ENCODE results near the gene TMEM54. TPM values are rescaled to one million over a fixed set of nuclear protein-coding genes. Genes with fewer than 3 reads are reported as not detected.

TMEM54 gene
- total and polyA plus RNA-seq, 2 donors (not counting 1 experiment from before 2014, with no cell fraction given) = 24.2 to 69.9 TPM

DNA sequence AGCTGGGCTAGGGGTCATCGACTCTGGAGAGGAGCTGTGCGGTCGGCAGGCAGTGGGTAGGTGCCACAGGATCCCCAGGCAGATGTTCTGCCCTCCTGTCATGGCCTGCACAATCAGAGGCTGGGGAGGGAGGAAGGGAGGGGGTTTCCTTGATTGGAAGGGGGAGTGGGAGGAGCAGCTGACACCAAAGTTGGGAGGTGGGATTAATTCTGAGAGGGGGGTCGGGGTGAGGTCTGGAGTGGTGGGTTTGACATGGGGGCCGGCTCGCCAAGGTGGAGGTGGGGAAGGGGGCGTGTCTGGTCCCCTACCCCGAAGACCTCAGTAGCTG lies 15.5 kb downstream of the TMEM54 start:
- H3K4me2 ChIP-seq (ENCODE audit: extremely low read depth, insufficient read depth, low read length) = no peak overlapping the region
- TF ChIP-seq CTCF (conservative IDR thresholded peaks at IDR 0.05 in 1 of 2, IDR thresholded peaks at IDR 0.05 in 1 of 2; ENCODE audit: low read depth in 1 of 2, low read length in 2 of 2) (no peak), EZH2 (IDR thresholded peaks at IDR 0.05; ENCODE audit: low read length, missing control alignments) (no peak)
- H3K4me1 ChIP-seq (ENCODE audit: control insufficient read depth, extremely low read depth, insufficient read depth, low read length) = no peaks in the 10 kb centered on the region
- no peak overlapping the region for H3K27ac ChIP-seq (ENCODE audit: insufficient read depth, low read length)
- no peaks in the 10 kb centered on the region for H3K36me3 ChIP-seq (ENCODE audit: control insufficient read depth, insufficient read depth, low read length)
- no peak overlapping the region for H3K9ac ChIP-seq (ENCODE audit: insufficient read depth, low read length)
- no peak for DNase-seq (ENCODE audit: low read depth in 2 of 2)
- no peaks in the 10 kb centered on the region for H4K20me1 ChIP-seq (ENCODE audit: control insufficient read depth, extremely low read depth, insufficient read depth, low read length)
- H3K9me3 ChIP-seq (ENCODE audit: control insufficient read depth, insufficient read depth, low read depth, low read length) = no peaks in the 10 kb centered on the region
- H2AFZ ChIP-seq (ENCODE audit: low read length) = no peak overlapping the region
- no peak overlapping the region for H3K4me3 ChIP-seq (replicated peaks in 1 of 4; ENCODE audit: control extremely low read depth in 1 of 4, insufficient read depth in 1 of 4, low read depth in 3 of 4, low read length in 4 of 4)
- peaks cover 34% of the 10 kb centered on the region for H3K27me3 ChIP-seq (ENCODE audit: control insufficient read depth, insufficient read depth, low read length)
- H3K79me2 ChIP-seq (ENCODE audit: control insufficient read depth, insufficient read depth, low read length) = no peaks in the 10 kb centered on the region

DNA sequence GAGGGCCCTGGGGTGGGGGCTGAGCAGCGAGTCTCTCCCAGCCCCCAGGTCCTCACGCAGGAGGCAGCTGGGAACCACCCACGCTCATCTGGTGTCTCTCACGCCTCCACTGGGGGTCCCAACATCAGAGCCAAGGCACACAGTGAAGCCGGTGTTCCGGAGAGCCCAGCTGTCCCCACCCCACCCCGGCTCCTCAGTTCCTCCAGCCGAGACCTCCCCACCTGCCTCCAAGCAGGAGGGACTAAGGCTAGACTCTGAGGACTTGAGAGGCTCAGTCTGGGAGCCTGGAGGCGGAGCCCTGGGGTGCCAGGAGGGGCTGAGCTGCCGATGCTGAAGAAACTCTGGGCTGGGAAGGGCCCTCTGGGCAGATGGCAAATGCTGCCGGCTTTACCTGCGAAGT lies 16.5 kb downstream of the TMEM54 start:
- no peaks in the 10 kb centered on the region for H3K4me1 ChIP-seq (ENCODE audit: control insufficient read depth, extremely low read depth, insufficient read depth, low read length)
- no peak overlapping the region for H3K4me2 ChIP-seq (ENCODE audit: extremely low read depth, insufficient read depth, low read length)
- H3K4me3 ChIP-seq (replicated peaks in 1 of 4; ENCODE audit: control extremely low read depth in 1 of 4, insufficient read depth in 1 of 4, low read depth in 3 of 4, low read length in 4 of 4) = no peak overlapping the region
- H3K9me3 ChIP-seq (ENCODE audit: control insufficient read depth, insufficient read depth, low read depth, low read length) = no peaks in the 10 kb centered on the region
- no peaks in the 10 kb centered on the region for H3K36me3 ChIP-seq (ENCODE audit: control insufficient read depth, insufficient read depth, low read length)
- H2AFZ ChIP-seq (ENCODE audit: low read length) = no peak overlapping the region
- no peak for DNase-seq (ENCODE audit: low read depth in 2 of 2)
- no peaks in the 10 kb centered on the region for H4K20me1 ChIP-seq (ENCODE audit: control insufficient read depth, extremely low read depth, insufficient read depth, low read length)
- TF ChIP-seq EZH2 (IDR thresholded peaks at IDR 0.05; ENCODE audit: low read length, missing control alignments) (no peak), CTCF (conservative IDR thresholded peaks at IDR 0.05 in 1 of 2, IDR thresholded peaks at IDR 0.05 in 1 of 2; ENCODE audit: low read depth in 1 of 2, low read length in 2 of 2) (no peak)
- no peak overlapping the region for H3K27ac ChIP-seq (ENCODE audit: insufficient read depth, low read length)
- no peak overlapping the region for H3K9ac ChIP-seq (ENCODE audit: insufficient read depth, low read length)
- no peaks in the 10 kb centered on the region for H3K79me2 ChIP-seq (ENCODE audit: control insufficient read depth, insufficient read depth, low read length)
- peaks cover 34% of the 10 kb centered on the region for H3K27me3 ChIP-seq (ENCODE audit: control insufficient read depth, insufficient read depth, low read length)

- H2AFZ ChIP-seq (ENCODE audit: low read length) = no peak overlapping the region
- no peak overlapping the region for H3K27ac ChIP-seq (ENCODE audit: insufficient read depth, low read length)
- no peaks in the 10 kb centered on the region for H4K20me1 ChIP-seq (ENCODE audit: control insufficient read depth, extremely low read depth, insufficient read depth, low read length)
- H3K79me2 ChIP-seq (ENCODE audit: control insufficient read depth, insufficient read depth, low read length) = no peaks in the 10 kb centered on the region
- no peaks in the 10 kb centered on the region for H3K9me3 ChIP-seq (ENCODE audit: control insufficient read depth, insufficient read depth, low read depth, low read length)
- DNase-seq (ENCODE audit: low read depth in 2 of 2) = no peak
- H3K9ac ChIP-seq (ENCODE audit: insufficient read depth, low read length) = no peak overlapping the region
- H3K4me2 ChIP-seq (ENCODE audit: extremely low read depth, insufficient read depth, low read length) = no peak overlapping the region
- H3K4me3 ChIP-seq (replicated peaks in 1 of 4; ENCODE audit: control extremely low read depth in 1 of 4, insufficient read depth in 1 of 4, low read depth in 3 of 4, low read length in 4 of 4) = no peak overlapping the region
- TF ChIP-seq EZH2 (IDR thresholded peaks at IDR 0.05; ENCODE audit: low read length, missing control alignments) = no peak
- TF ChIP-seq CTCF (conservative IDR thresholded peaks at IDR 0.05 in 1 of 2, IDR thresholded peaks at IDR 0.05 in 1 of 2; ENCODE audit: low read depth in 1 of 2, low read length in 2 of 2) = no peak
- H3K4me1 ChIP-seq (ENCODE audit: control insufficient read depth, extremely low read depth, insufficient read depth, low read length) = no peaks in the 10 kb centered on the region
- H3K36me3 ChIP-seq (ENCODE audit: control insufficient read depth, insufficient read depth, low read length) = no peaks in the 10 kb centered on the region
- H3K27me3 ChIP-seq (ENCODE audit: control insufficient read depth, insufficient read depth, low read length) = peaks cover 34% of the 10 kb centered on the region
Observed at GRCh38 chr1:32884032-32884372, 17.2 kb downstream of the TMEM54 start.
